NCI-H1105 treated with DMSO at 0.1 percent for 48 hours (cell line): Measurements from ENCODE around the gene MRPL58.
A peak's percentile ranks its signal among the peaks of the same experiment; 100 is the strongest.
"Not testable (repeated sequence)": the region's sequence is repeated elsewhere in the genome, so short reads cannot be mapped to it uniquely, and the experiment has no call there.

Experiments
- DNase-seq: peaks from one replicate; lab custom pipeline; 2025; lab: John Stamatoyannopoulos, UW

The MRPL58 gene

GRCh38 chr17:75012346-75013091, at the start of gene MRPL58:
TSS of gene MRPL58 (plus strand) at chr17:75012670. CDS start at chr17:75012687, 17 bp downstream.
- peak; percentile 82 for DNase-seq

- DNase-seq, result no peak
These were observed 48.8 kb upstream of the MRPL58 start for GRCh38 chr17:74963656-74964055.

- DNase-seq, result no peak
These were observed 48.2 kb upstream of the MRPL58 start for GRCh38 chr17:74964246-74964761.

- DNase-seq, result no peak
These were observed 47.4 kb upstream of the MRPL58 start for GRCh38 chr17:74964988-74965622.

- no peak for DNase-seq
These were observed 44.1 kb upstream of the MRPL58 start for GRCh38 chr17:74968361-74968780.

- DNase-seq, result not testable (repeated sequence)
These were observed 43.0 kb upstream of the MRPL58 start for GRCh38 chr17:74969501-74969900.

GRCh38 chr17:74970395-74970794, 42.1 kb upstream of the MRPL58 start:
- DNase-seq, result no peak

- DNase-seq, result no peak
These were observed 41.2 kb upstream of the MRPL58 start for GRCh38 chr17:74971069-74971841.

- DNase-seq, result no peak
These were observed 40.7 kb upstream of the MRPL58 start for GRCh38 chr17:74971842-74972106.

- DNase-seq, result peak; percentile 55
These were observed 40.1 kb upstream of the MRPL58 start, which contains the start of gene HID1 for GRCh38 chr17:74972107-74972972. TSS of gene HID1 (minus strand) at chr17:74972759. CDS start at chr17:74972656, 103 bp downstream.

- no peak for DNase-seq
These were observed 39.5 kb upstream of the MRPL58 start for GRCh38 chr17:74972973-74973328.

- DNase-seq, result no peak
These were observed 36.5 kb upstream of the MRPL58 start for GRCh38 chr17:74975943-74976342.

GRCh38 chr17:74977802-74978201, 34.7 kb upstream of the MRPL58 start:
- no peak for DNase-seq

- DNase-seq, result no peak
These were observed 34.2 kb upstream of the MRPL58 start for GRCh38 chr17:74978240-74978639.

GRCh38 chr17:74979408-74980146, 32.9 kb upstream of the MRPL58 start:
- no peak for DNase-seq

- no peak for DNase-seq
These were observed 31.0 kb upstream of the MRPL58 start for GRCh38 chr17:74981318-74981978.

- DNase-seq, result peak; percentile 74
These were observed 30.3 kb upstream of the MRPL58 start for GRCh38 chr17:74981979-74982662.

- DNase-seq, result peak; percentile 45
These were observed 29.7 kb upstream of the MRPL58 start for GRCh38 chr17:74982663-74983313.

- DNase-seq, result no peak
These were observed 26.3 kb upstream of the MRPL58 start for GRCh38 chr17:74986206-74986576.
